GM06990 (cell line): ENCODE results near the gene EPHX1.

ENCODE experiments used
- DNase-seq: peaks from one replicate; pipeline ENCODE4 v3.0.0-alpha.2; 2011; ENCODE audit not compliant: insufficient read length; ENCODE audit errors: extremely low read depth
- H3K27me3 ChIP-seq: replicated peaks from 2 replicates; pipeline ENCODE4 v1.6.0; 2011; ENCODE audit warnings: low read length; ENCODE audit not compliant: control insufficient read depth, insufficient read depth
- H3K36me3 ChIP-seq: 2 replicates; pipeline ENCODE4 v1.5.1; 2011; ENCODE audit warnings: low read length; ENCODE audit not compliant: control insufficient read depth, insufficient read depth
- H3K4me3 ChIP-seq: replicated peaks from 2 replicates; pipeline ENCODE4 v1.5.1; 2011; ENCODE audit warnings: low read depth, mild to moderate bottlenecking, control low read depth, low read length
- TF ChIP-seq, protein P1 (sequence below): IDR thresholded peaks from 2 replicates; pipeline ENCODE4 v1.5.1; 2011; ENCODE audit warnings: low read length, control low read depth, mild to moderate bottlenecking, inconsistent platforms; ENCODE audit not compliant: insufficient read depth, poor library complexity, severe bottlenecking

Gene EPHX1

DNA sequence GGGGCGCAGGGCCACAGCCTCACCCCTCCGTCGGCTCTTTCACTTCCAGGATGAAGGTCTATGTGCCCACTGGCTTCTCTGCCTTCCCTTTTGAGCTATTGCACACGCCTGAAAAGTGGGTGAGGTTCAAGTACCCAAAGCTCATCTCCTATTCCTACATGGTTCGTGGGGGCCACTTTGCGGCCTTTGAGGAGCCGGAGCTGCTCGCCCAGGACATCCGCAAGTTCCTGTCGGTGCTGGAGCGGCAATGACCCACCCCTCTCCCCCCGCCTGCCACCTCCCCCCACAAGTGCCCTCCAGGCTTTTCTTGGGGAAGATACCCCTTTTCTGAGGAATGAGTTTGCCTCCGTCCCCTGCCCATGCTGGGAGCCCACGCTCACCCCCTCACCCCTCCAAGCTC is 35.2 kb downstream of the EPHX1 start:
- DNase-seq, result no peak
- H3K27me3 ChIP-seq, result no peaks in the 10 kb centered on the region
- TF ChIP-seq, protein P1, sequence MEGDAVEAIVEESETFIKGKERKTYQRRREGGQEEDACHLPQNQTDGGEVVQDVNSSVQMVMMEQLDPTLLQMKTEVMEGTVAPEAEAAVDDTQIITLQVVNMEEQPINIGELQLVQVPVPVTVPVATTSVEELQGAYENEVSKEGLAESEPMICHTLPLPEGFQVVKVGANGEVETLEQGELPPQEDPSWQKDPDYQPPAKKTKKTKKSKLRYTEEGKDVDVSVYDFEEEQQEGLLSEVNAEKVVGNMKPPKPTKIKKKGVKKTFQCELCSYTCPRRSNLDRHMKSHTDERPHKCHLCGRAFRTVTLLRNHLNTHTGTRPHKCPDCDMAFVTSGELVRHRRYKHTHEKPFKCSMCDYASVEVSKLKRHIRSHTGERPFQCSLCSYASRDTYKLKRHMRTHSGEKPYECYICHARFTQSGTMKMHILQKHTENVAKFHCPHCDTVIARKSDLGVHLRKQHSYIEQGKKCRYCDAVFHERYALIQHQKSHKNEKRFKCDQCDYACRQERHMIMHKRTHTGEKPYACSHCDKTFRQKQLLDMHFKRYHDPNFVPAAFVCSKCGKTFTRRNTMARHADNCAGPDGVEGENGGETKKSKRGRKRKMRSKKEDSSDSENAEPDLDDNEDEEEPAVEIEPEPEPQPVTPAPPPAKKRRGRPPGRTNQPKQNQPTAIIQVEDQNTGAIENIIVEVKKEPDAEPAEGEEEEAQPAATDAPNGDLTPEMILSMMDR, result no peak
- peaks cover 6% of the 10 kb centered on the region for H3K36me3 ChIP-seq
- H3K4me3 ChIP-seq, result no peak overlapping the region

DNA sequence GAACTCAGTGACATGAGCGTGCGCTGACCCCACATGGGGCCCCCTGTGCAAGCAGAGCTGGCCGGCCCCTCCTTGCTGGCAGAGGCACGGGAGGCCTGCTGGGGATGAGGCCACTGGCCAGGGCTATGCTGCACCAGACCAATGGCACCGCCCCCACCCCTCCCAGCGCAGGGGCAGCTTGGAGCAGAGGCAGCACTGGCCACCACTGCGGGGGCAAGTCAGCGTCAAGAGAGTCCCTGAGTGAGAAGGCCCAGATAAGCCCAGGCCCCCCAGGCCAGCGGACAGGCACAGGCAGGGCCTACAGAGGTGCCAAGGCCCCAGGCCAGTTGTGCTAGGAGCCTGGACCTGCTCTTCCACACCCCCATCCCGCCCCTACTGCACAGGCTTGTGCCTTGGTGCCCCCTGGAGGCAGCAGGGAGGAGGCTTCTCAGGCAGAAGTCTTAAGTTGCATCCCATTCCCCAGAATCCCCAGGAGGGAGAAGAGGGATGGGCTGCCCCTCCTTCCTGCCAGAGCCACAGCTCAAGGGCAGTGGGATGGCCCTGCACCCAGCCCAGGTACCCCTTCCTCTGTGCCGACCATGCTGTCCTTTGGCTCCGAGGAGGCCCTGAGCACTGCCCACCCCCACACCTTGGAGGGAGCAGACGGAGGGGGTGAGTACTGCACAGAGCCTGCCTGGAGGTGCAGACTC is 35.8 kb downstream of the EPHX1 start:
- no peak for DNase-seq
- TF ChIP-seq, protein P1, result peak; percentile 72
- H3K36me3 ChIP-seq, result peaks cover 6% of the 10 kb centered on the region
- no peaks in the 10 kb centered on the region for H3K27me3 ChIP-seq
- H3K4me3 ChIP-seq, result no peak overlapping the region

DNA sequence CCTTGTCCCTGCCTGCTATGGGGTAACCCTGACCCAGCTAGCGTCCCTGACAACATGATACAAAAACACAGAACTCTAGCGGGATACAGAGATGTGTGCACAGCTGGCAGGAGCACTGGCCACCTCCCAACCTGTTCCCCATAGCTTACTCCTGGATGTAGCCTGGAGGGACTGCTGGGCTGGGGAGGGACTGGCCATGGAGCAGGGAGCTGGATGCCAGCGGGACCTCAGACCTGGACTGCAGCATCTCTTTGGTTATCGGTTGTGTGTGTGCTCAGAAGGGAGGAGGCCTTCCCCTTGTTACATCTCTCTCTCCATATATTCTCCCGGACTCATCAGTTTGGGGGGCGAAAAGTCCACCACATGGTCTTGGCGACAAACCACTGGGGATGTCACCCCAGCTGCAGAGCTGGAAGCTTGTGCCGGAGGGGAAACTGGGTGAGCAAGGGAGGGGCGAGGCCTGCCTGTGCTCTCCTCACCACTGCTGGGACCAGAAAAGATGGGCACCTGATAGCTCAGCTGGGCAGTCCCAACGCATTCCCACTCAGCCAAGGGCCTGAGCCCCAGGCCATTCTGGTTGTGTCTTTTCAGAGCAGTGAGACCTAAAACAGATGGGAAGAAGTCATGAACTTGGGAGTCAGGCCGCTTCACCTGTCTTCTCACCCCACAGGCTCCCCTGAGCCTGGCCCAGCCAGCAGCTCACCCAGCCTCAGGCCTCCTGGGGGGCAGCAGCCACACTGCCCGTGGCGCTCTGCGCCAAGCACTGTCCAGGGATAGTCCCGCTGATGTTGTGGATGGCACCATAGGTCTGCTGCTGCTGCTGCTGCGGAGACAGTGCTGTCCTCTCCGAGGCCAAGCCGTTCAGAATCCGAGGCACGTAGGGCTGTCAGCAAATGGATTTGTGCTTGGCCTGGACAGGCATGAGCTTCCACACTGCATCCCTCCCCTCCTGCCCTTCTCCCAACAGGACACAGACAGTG is 36.7 kb downstream of the EPHX1 start:
- Histone ChIP-seq H3K4me3 (no peak overlapping the region), H3K27me3 (no peaks in the 10 kb centered on the region), H3K36me3 (peaks cover 6% of the 10 kb centered on the region)
- TF ChIP-seq, protein P1, result no peak
- DNase-seq, result no peak

DNA sequence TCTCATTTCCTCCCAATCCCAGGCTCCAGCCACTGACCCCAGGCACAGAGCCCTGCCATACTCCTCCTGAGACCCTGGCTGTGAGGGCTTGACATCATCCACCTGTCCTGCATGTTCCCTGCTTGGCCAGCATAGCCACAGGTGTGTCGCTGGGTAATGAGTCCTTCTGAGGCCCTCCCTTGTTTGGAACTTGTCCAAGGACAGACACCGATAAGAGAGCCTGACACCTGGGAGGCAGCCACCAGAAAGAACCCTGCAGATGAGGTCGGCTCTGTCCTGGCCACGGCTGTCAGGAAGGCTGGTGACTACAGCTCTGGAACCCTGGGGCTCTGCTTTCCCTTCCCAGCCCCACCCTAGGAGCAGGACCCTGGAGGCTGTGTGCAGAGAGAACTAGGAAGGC is 37.7 kb downstream of the EPHX1 start:
- TF ChIP-seq, protein P1, result no peak
- Histone ChIP-seq H3K27me3 (no peaks in the 10 kb centered on the region), H3K4me3 (no peak overlapping the region), H3K36me3 (peaks cover 6% of the 10 kb centered on the region)
- no peak for DNase-seq

DNA sequence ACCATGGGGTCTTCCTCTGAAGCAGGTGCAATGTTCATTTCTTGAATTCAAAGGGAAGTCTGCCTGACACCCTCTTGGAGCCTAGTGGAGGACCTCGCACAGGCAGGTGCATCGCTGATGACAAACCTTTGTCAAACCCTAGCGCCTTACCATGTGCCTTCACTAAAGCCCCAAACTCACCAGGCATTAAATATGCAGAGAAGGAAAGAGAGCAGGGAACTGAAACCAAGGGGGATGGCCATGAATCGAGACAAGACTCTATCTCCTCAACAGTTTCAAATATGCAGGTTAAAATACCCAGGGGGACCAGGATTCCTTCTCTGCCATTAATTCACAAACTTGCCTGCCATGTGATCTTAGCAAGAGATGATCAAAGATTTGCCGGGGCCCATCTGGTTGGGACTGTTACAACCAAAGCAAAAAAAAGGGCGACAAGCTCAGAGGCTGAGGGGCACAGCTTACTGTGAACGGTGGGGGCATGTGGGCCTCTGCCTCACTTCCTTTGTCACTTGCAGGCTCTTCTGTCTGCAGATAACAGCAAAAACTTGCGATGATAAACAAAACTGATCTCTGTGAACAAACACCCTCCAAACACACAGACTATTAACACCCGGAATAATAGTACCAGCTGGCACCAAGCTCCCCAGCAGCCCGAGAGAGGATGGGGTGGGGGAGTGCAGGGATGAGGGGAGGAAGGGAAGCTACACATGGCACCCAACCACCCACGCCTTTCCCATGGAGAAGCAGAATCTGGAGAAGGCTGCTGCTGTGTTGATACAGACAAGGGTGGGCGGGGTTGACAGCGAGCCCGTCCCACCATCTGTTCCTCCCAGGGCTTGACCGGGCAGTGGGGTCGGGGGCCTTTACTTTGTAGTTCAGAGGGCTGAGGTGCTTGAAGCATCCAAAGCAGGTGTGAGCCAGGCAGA is 38.4 kb downstream of the EPHX1 start:
- no peaks in the 10 kb centered on the region for H3K27me3 ChIP-seq
- H3K4me3 ChIP-seq, result no peak overlapping the region
- DNase-seq, result peak; percentile 67
- TF ChIP-seq, protein P1, result no peak
- H3K36me3 ChIP-seq, result peaks cover 6% of the 10 kb centered on the region
